Liver (tissue), 9 donors: Measurements from ENCODE around the gene BRD3OS. TPM values are rescaled to one million over a fixed set of nuclear protein-coding genes. Genes with fewer than 3 reads are reported as not detected.
A peak's percentile ranks its signal among the peaks of the same experiment; 100 is the strongest.

Experiments used
- DNase-seq: peaks from one replicate; pipeline ENCODE4 v3.0.0-alpha.2; 2017; ENCODE audit warnings: low spot score
- H3K27ac ChIP-seq, 2 donors: one replicate each; pipeline ENCODE4 v1.7.0; 2013; ENCODE audit warnings: inconsistent platforms in 2 of 2, low read length in 2 of 2, control low read depth in 1 of 2, low read depth in 1 of 2, mild to moderate bottlenecking in 1 of 2
- H3K27me3 ChIP-seq, 4 donors: one replicate each; pipeline versions ENCODE4 v1.6.1 to v1.7.0; 2013; ENCODE audit warnings: low read length in 3 of 4, inconsistent platforms in 1 of 4, mild to moderate bottlenecking in 1 of 4, moderate library complexity in 1 of 4; ENCODE audit not compliant: control insufficient read depth in 4 of 4, insufficient read depth in 4 of 4
- H3K36me3 ChIP-seq, 4 donors: one replicate each; pipeline versions ENCODE4 v1.6.1 to v1.7.0; 2013; ENCODE audit warnings: low read length in 3 of 4, mild to moderate bottlenecking in 3 of 4, low read depth in 1 of 4, moderate library complexity in 1 of 4; ENCODE audit not compliant: control insufficient read depth in 4 of 4, insufficient read depth in 3 of 4
- H3K4me1 ChIP-seq, 4 donors: one replicate each; pipeline versions ENCODE4 v1.6.1 to v1.7.0; 2013; ENCODE audit warnings: low read length in 3 of 4, mild to moderate bottlenecking in 3 of 4, moderate library complexity in 1 of 4; ENCODE audit not compliant: control insufficient read depth in 4 of 4, insufficient read depth in 4 of 4
- H3K4me3 ChIP-seq, 3 donors: one replicate each; pipeline versions ENCODE4 v1.6.1 to v1.7.0; 2013; ENCODE audit warnings: low read length in 3 of 3, control low read depth in 1 of 3, low read depth in 1 of 3, mild to moderate bottlenecking in 1 of 3
- H3K9ac ChIP-seq, 2 donors: one replicate each; pipeline ENCODE4 v1.7.0; 2013; ENCODE audit warnings: low read length in 2 of 2, mild to moderate bottlenecking in 2 of 2, moderate library complexity in 2 of 2, control low read depth in 1 of 2, low read depth in 1 of 2
- H3K9me3 ChIP-seq, 4 donors: one replicate each; pipeline versions ENCODE4 v1.6.1 to v1.7.0; 2013; ENCODE audit warnings: low read length in 3 of 4; ENCODE audit not compliant: control insufficient read depth in 4 of 4
- ATF3 ChIP-seq: IDR thresholded peaks from 2 replicates; pipeline ENCODE4 v1.6.1; 2016; ENCODE audit warnings: antibody characterized with exemption
- CTCF ChIP-seq: fragments of 150-350 bp; IDR thresholded peaks from 2 replicates; pipeline ENCODE4 v1.5.1; 2017; ENCODE audit warnings: improper control_type of control experiment, low read depth, low read length; ENCODE audit not compliant: missing input control
- EGR1 ChIP-seq, 2 donors: IDR thresholded peaks; 2 replicates each; pipeline ENCODE4 v1.6.1; 2016 to 2018; ENCODE audit warnings: antibody characterized with exemption in 2 of 2, low read depth in 2 of 2
- FOXA1 ChIP-seq: IDR thresholded peaks from 2 replicates; pipeline ENCODE4 v1.6.1; 2016; ENCODE audit warnings: antibody characterized with exemption
- FOXA2 ChIP-seq: IDR thresholded peaks from 2 replicates; pipeline ENCODE4 v1.6.1; 2016; ENCODE audit warnings: antibody characterized with exemption
- GABPA ChIP-seq, 2 donors: IDR thresholded peaks in 1 of 2; conservative IDR thresholded peaks in 1 of 2; 2 replicates each; pipeline ENCODE4 v1.6.1; 2016; ENCODE audit warnings: antibody characterized with exemption in 2 of 2, mild to moderate bottlenecking in 1 of 2, moderate library complexity in 1 of 2
- HNF4A ChIP-seq, 2 donors: conservative IDR thresholded peaks; 2 replicates each; pipeline ENCODE4 v1.6.1; 2016; ENCODE audit warnings: antibody characterized with exemption in 2 of 2, mild to moderate bottlenecking in 2 of 2
- HNF4G ChIP-seq: IDR thresholded peaks from 2 replicates; pipeline ENCODE4 v1.6.1; 2016; ENCODE audit warnings: antibody characterized with exemption
- NR2F2 ChIP-seq: IDR thresholded peaks from 2 replicates; pipeline ENCODE4 v1.6.1; 2016; ENCODE audit warnings: antibody characterized with exemption
- RAD21 ChIP-seq, 2 donors: IDR thresholded peaks; 2 replicates each; pipeline ENCODE4 v1.6.1; 2016; ENCODE audit warnings: antibody characterized with exemption in 2 of 2, mild to moderate bottlenecking in 2 of 2
- REST ChIP-seq: IDR thresholded peaks from 2 replicates; pipeline ENCODE4 v1.6.1; 2016; ENCODE audit warnings: antibody characterized with exemption, mild to moderate bottlenecking
- RXRA ChIP-seq, 2 donors: IDR thresholded peaks; 2 replicates each; pipeline ENCODE4 v1.6.1; 2017 to 2018; ENCODE audit warnings: antibody characterized with exemption in 2 of 2, mild to moderate bottlenecking in 1 of 2
- SP1 ChIP-seq: IDR thresholded peaks from 2 replicates; pipeline ENCODE4 v1.6.1; 2018; ENCODE audit warnings: antibody characterized with exemption, mild to moderate bottlenecking
- TAF1 ChIP-seq: conservative IDR thresholded peaks from 2 replicates; pipeline ENCODE4 v1.6.1; 2016; ENCODE audit warnings: antibody characterized with exemption, mild to moderate bottlenecking
- YY1 ChIP-seq: IDR thresholded peaks from 2 replicates; pipeline ENCODE4 v1.6.1; 2016; ENCODE audit warnings: antibody characterized with exemption, mild to moderate bottlenecking
- WGBS: extraction: QIAGEN DNeasy Blood & Tissue Kit; methylation state at CpG from one replicate; pipeline ENCODE4 v1.1.7; 2013; 5-methylcytosine and 5-hydroxymethylcytosine counted together
- polyA plus RNA-seq, 2 donors: library from polyadenylated mRNA; stranded (reverse) in 1 of 2; unstranded in 1 of 2; fragments of 200-250 nt in 1 of 2; fragments of >200 nt in 1 of 2; fragmentation: Nextera tagmentation in 1 of 2; extraction: Ambion mirVana in 1 of 2; gene quantifications; one replicate each; pipeline versions ENCODE4 v1.2.1 to v1.2.3, GENCODE V29; 2013 to 2015
- total RNA-seq, 2 donors: library from RNA; depleted of rRNA; stranded (reverse); fragments of >200 nt; gene quantifications; one replicate each; pipeline ENCODE4 v1.2.3, GENCODE V29; 2014
- TF ChIP-seq, protein P1 (sequence below): IDR thresholded peaks from 2 replicates; pipeline ENCODE4 v1.6.1; 2016; ENCODE audit warnings: antibody characterized with exemption
- TF ChIP-seq, protein P2 (sequence below): IDR thresholded peaks from 2 replicates; pipeline ENCODE4 v1.6.1; 2016; ENCODE audit warnings: antibody characterized with exemption
- donor health status: healthy.
- donor health status: healthy.
- donor health status: healthy.
- donor health status: healthy.
- donor health status: healthy.

Gene BRD3OS
- total and polyA plus RNA-seq, 4 donors, result 2.1 to 5.1 (median 2.9) TPM

DNA sequence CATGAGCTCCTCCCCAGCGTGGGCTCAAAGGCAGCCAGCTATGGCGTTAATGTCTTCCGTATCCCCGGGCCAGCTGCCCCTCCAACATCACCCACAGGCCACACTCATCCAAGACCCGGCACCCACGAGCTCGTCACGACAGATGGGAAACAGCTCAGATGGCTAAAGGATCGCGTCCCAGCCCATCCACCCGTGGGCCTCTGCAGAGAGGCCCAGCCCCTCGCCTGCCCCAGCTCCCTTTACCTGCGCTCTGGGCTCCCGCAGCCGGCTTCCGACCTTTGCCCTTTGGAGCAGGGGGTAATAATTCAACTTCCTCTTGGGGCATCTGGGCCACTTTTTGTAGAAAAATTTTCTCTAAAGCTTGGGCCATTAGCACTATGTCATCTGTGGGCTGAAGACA, 26.0 kb downstream of the BRD3OS start:
- TF ChIP-seq RXRA (IDR thresholded peaks at IDR 0.05) (no peak), SP1 (peak; percentile 9), NR2F2 (no peak), ATF3 (no peak), HNF4G (peak; percentile 61), REST (no peak), CTCF (no peak), YY1 (no peak), GABPA (IDR thresholded peaks at IDR 0.05 in 1 of 2, conservative IDR thresholded peaks at IDR 0.05 in 1 of 2) (no peak), HNF4A (conservative IDR thresholded peaks at IDR 0.05) (peak; percentile 71 to 88), EGR1 (IDR thresholded peaks at IDR 0.05; ENCODE audit: low read depth in 2 of 2) (no peak)
- TF ChIP-seq, protein P1, sequence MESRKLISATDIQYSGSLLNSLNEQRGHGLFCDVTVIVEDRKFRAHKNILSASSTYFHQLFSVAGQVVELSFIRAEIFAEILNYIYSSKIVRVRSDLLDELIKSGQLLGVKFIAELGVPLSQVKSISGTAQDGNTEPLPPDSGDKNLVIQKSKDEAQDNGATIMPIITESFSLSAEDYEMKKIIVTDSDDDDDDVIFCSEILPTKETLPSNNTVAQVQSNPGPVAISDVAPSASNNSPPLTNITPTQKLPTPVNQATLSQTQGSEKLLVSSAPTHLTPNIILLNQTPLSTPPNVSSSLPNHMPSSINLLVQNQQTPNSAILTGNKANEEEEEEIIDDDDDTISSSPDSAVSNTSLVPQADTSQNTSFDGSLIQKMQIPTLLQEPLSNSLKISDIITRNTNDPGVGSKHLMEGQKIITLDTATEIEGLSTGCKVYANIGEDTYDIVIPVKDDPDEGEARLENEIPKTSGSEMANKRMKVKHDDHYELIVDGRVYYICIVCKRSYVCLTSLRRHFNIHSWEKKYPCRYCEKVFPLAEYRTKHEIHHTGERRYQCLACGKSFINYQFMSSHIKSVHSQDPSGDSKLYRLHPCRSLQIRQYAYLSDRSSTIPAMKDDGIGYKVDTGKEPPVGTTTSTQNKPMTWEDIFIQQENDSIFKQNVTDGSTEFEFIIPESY, result no peak
- TF ChIP-seq, protein P2, sequence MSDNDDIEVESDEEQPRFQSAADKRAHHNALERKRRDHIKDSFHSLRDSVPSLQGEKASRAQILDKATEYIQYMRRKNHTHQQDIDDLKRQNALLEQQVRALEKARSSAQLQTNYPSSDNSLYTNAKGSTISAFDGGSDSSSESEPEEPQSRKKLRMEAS, result no peak
- WGBS, result 77% methylated on average over 16 of the region's 16 CpGs
- Histone ChIP-seq H3K4me1 (peaks cover 13 to 76% (median 48%) of the 10 kb centered on the region in 4 donors), H3K27me3 (no peaks in the 10 kb centered on the region), H3K9me3 (no peaks in the 10 kb centered on the region), H3K36me3 (peaks cover 3 to 22% (median 13%) of the 10 kb centered on the region in 4 donors), H3K27ac (no peak overlapping the region), H3K4me3 (no peak overlapping the region), H3K9ac (no peak overlapping the region)
- DNase-seq, result no peak

DNA sequence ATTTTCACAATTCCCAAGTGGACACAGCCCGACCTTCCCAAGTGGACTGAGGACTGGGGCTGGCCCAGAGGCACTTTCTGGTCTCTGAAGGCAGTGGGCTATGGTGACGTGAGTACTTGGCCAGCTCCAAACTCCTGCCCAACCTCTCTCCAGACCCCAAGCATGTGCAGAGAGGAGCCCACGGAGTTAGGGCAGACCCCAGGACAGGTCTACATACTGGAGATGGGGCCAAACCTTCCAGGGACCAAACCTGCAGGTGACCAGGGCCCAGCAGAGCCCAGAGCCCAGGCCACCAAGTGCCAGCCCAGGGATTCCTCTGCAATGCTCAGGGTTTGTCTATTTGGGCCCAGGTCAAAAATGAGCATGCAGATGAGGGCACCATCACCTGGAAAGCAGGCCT, 27.2 kb downstream of the BRD3OS start:
- no peaks in the 10 kb centered on the region for H3K27me3 ChIP-seq
- no peaks in the 10 kb centered on the region for H3K9me3 ChIP-seq
- DNase-seq, result no peak
- H3K4me1 ChIP-seq, result peaks cover 23 to 78% (median 52%) of the 10 kb centered on the region in 4 donors
- H3K4me3 ChIP-seq, result no peak overlapping the region
- H3K36me3 ChIP-seq, result peaks cover 3 to 20% (median 11%) of the 10 kb centered on the region in 4 donors
- WGBS, result 98% methylated on average over 3 of the region's 3 CpGs
- H3K9ac ChIP-seq, result no peak overlapping the region
- no peak overlapping the region for H3K27ac ChIP-seq
- no peak for TF ChIP-seq ATF3
- no peak for TF ChIP-seq SP1
- TF ChIP-seq FOXA2, result no peak
- no peak for TF ChIP-seq TAF1
- TF ChIP-seq HNF4G, result no peak
- TF ChIP-seq NR2F2, result no peak
- TF ChIP-seq, protein P2, result no peak
- TF ChIP-seq GABPA (IDR thresholded peaks at IDR 0.05 in 1 of 2, conservative IDR thresholded peaks at IDR 0.05 in 1 of 2), result no peak
- TF ChIP-seq FOXA1, result no peak
- TF ChIP-seq CTCF, result no peak
- no peak for TF ChIP-seq RAD21 (IDR thresholded peaks at IDR 0.05)
- TF ChIP-seq REST, result no peak
